Measurements from ENCODE around the gene MADD.

The MADD gene

GRCh38 chr11:47251751-47252150, 18.2 kb upstream of the MADD start:
- DNase-seq (ENCODE audit: low read depth in 2 of 3, low spot score in 1 of 3): no peak

- no peak for DNase-seq (ENCODE audit: low read depth in 2 of 3, low spot score in 1 of 3)
These were observed 16.3 kb upstream of the MADD start for GRCh38 chr11:47253660-47254059.

GRCh38 chr11:47254386-47254785, 15.5 kb upstream of the MADD start:
- no peak for DNase-seq (ENCODE audit: low read depth in 2 of 3, low spot score in 1 of 3)

DNA sequence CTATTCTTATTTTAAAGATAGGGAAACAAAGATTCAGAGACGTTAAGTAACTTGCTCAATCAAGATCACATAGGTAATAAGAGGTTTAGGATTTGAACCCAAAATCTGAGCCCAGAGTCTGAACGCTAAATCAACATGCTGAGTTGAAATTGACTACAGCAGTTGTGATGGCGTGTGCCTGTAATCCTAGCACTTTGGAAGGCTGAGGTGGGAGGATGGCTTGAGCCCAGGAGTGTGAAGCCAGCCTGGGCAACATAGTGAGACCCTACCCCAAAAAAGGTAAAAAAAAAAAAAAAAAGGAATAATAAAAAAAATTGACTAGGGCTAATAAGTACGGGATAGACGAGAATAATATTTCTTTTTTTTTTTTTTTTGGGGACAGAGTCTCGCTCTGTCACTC, 13.6 kb upstream of the MADD start:
- DNase-seq (ENCODE audit: low read depth in 2 of 3, low spot score in 1 of 3): no peak

DNA sequence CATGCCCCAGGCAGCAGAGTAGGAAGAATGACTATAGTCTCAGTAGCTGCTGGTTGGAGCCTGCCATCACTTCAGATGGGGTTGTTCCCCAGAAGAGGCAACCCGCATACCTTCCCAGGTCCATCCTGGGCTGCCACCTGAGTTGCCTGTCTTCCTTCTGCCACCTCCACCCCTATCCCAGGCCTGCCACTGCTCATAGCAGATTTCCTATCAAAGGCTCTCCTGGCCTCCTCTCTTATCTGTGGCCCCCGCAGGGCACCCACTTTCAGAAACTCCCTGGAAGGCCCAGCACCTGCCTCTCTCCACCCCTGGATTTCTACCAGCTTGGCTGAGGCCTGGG, 12.8 kb upstream of the MADD start:
- DNase-seq (ENCODE audit: low read depth in 2 of 3, low spot score in 1 of 3): no peak

DNA sequence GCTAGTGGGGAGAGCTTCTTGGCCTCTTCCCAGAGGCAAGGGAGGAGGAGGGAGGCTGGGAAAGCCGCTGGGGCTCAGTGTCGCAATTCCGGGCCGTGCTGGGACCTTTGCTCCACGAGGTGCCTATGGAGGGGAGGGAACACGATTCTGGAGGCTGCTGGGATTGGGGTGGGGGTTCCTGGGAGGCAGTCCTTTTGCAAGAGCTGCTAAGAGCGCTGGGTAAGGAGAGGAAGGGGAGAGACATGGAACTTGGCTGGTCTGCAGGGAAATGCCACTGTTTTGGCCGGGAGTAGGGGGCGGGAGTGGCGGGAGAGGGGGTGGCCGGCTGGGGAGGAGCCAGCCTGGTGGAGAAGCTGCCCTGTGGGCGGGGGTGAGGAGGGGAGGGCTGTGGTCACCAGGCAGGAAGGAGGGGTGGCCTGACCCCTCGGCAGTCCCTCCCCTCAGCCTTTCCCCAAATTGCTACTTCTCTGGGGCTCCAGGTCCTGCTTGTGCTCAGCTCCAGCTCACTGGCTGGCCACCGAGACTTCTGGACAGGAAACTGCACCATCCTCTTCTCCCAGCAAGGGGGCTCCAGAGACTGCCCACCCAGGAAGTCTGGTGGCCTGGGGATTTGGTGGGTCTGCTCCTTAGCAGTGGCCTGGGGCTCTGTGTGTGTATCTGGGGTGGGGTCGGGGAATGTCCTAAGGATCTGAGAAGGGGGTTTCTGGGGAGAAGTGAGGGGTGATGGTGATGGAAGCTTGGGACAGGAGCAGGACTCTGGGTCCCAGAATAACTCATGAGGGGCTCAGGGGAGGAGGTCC, 12.2 kb upstream of the MADD start, which contains the start of gene NR1H3:
NR1H3 (plus strand) TSS at position 480 of the 800 bp plus-strand sequence. CDS start 1,221 bp downstream, outside the sequence.
- no peak for DNase-seq (ENCODE audit: low read depth in 2 of 3, low spot score in 1 of 3)

DNA sequence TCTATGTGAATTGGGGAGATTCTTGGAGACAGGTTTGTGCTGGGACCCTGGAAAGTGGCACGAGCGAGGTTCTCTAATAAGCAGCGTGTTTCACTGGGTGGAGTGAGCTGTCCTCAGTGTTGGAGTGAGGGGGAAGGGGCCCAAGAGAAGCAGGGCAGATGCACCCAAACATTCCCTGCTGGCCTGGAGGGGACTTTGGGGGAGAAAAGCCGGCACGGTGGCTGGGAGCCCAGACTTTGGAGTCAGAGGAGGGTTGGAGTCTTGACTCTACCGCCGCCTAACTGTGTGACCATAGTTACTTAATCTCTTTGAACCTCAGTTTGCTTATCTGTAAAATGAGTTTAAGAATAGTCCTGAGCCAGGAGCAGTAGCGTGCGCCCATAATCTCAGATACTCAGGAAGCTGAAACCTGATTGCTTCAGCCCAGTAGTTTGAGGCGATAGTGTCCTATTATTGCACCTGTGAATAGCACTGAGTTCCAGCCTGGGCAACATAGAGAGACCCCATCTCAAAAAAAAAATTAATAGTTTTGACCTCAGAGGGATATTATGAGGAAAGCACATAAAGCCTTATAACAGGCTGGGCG, 11.5 kb upstream of the MADD start:
- DNase-seq (ENCODE audit: low read depth in 2 of 3, low spot score in 1 of 3): no peak

DNA sequence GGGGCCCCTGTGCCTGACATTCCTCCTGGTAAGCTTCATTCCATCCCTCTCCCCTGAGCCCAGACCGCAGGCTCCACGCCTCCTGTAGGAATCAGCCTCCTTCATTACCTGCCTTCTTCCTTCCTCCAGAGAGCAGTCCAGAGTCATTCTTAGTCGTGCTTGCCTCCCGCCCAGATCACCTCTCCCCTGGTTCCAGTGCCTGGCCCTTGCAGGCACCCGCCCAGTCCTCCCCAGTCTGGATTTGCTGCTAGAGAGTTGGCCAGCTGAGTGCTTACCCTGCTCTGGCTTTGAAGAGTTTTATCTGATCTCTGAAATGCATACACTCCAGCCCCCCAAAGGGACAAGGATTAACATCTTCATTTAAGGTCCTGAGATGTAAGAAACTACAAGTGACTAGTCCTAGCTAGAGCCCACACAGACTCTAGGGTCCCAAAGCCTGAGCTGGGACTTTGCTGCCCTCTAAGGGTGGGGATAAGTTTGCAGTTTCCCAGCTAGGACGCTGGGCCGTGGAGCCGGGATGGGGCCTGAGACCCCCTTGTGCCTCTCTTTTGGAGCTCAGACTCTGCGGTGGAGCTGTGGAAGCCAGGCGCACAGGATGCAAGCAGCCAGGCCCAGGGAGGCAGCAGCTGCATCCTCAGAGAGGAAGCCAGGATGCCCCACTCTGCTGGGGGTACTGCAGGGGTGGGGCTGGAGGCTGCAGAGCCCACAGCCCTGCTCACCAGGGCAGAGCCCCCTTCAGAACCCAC, 10.5 kb upstream of the MADD start:
- no peak for DNase-seq (ENCODE audit: low read depth in 2 of 3, low spot score in 1 of 3)

DNA sequence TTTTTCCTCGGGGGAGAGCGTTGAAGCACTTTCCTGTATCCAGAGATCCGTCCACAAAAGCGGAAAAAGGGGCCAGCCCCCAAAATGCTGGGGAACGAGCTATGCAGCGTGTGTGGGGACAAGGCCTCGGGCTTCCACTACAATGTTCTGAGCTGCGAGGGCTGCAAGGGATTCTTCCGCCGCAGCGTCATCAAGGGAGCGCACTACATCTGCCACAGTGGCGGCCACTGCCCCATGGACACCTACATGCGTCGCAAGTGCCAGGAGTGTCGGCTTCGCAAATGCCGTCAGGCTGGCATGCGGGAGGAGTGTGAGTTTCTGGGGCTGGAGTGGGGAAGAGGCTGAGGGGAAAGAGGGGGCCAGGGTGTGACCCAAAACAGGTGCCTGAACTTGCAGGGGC, 9.6 kb upstream of the MADD start:
- no peak for DNase-seq (ENCODE audit: low read depth in 2 of 3, low spot score in 1 of 3)

GRCh38 chr11:47261291-47261800, 8.6 kb upstream of the MADD start:
- no peak for DNase-seq (ENCODE audit: low read depth in 2 of 3, low spot score in 1 of 3)

DNA sequence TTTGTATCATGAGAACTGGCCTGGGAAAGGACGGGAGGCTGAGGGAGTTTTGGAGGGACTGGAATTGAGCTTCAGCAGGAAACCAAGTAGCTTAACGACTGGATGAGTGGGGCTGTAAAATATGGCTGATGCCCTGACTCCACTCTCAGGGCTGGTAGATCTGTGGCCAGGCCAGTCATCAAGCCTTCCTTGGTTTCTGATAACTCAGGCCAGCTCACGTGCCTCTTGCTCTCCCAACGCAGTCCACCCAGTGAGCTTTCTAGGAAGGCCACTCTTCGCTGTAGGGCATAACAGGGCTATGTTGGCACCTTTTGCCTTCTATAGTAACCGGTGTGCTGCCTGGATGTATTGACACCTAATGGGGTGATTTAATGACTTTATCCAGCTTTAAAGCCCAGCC, 5.8 kb upstream of the MADD start:
- DNase-seq (ENCODE audit: low read depth in 2 of 3, low spot score in 1 of 3): no peak

DNA sequence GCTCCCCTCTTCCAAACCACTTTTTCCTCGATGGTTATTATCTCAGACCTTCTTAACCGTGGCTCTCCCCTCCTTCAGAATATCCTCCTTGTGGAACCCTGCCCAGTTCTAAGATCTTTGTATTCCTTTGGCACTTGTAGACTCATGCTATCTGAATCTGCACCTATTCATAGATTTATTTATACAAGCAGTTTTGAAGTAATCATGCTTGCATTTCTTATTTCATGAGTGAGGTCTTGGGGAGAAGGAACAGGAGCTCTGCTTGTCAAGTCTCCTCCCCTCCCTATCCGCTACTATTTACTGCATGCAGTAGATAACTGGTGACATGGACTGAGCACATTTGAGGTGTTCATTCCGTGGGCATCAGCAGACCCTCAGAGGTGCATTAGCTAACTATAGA, 5.4 kb upstream of the MADD start:
- DNase-seq (ENCODE audit: low read depth in 2 of 3, low spot score in 1 of 3): no peak

DNA sequence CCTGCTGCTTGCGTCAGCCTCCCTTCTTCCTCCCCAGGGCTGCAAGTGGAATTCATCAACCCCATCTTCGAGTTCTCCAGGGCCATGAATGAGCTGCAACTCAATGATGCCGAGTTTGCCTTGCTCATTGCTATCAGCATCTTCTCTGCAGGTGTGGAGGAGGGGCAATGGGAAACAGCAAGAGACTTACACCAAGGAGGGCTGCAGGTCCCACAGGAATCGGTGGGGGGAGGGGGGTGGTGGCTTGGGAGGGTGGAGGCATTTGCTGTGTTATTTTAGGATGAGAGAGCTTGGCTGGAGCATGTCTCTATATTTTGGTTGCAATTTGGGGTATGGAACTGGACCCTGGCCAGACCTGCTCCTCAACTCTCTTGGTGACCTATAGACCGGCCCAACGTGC, 2.1 kb upstream of the MADD start:
- DNase-seq (ENCODE audit: low read depth in 2 of 3, low spot score in 1 of 3): no peak

- DNase-seq (ENCODE audit: low read depth in 2 of 3, low spot score in 1 of 3): no peak
These were observed 1.4 kb upstream of the MADD start for GRCh38 chr11:47268448-47269001.

DNA sequence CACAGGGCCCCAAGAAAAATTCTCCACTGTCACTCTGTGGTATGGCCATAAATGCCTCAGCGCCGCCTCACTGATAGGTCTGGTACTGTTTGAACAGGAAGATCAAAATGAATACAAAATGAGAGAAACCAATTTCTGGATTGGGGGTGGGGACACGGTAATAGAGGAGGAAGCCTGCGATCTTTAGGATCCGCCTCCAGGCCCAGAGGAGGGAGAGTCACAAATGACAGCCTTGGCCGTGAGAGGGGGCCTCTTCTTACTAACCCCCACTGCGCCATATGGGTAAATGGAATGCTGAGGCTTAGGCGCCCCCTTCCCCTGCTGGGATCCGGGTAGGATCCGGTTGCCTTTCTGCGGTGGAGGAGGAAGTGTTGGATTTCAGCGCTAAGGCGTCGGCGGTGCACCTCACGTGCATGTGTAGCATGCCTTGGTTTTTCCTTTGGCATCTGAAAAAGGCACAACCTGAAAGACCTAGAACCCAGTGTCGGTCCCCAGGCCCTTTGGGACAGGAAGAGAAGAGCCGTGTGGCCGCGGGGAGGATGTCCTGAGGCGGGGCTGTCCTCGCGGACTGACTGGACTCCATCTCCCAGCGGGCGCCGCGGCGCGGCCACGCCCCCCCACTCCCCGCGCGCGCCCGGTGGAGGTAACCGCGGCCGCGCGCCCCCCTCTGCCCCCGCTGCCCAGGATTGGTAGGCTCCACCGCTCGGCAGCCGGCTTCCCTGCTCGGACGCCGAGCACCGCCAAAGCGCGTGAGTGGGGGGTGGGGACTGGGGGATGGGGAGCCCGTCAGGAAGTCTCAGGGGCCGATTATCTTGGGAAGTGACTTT, 718 bp upstream of the MADD start:
- peak; percentile 71 to 81 (median 73) for DNase-seq (ENCODE audit: low read depth in 2 of 3, low spot score in 1 of 3)

GRCh38 chr11:47270331-47271271, 668 bp downstream of the MADD start:
- peak in 1 of 3 donors; percentile 27 for DNase-seq (ENCODE audit: low read depth in 2 of 3, low spot score in 1 of 3)

- DNase-seq (ENCODE audit: low read depth in 2 of 3, low spot score in 1 of 3): no peak
These were observed 1.4 kb downstream of the MADD start for GRCh38 chr11:47271328-47271727.

DNA sequence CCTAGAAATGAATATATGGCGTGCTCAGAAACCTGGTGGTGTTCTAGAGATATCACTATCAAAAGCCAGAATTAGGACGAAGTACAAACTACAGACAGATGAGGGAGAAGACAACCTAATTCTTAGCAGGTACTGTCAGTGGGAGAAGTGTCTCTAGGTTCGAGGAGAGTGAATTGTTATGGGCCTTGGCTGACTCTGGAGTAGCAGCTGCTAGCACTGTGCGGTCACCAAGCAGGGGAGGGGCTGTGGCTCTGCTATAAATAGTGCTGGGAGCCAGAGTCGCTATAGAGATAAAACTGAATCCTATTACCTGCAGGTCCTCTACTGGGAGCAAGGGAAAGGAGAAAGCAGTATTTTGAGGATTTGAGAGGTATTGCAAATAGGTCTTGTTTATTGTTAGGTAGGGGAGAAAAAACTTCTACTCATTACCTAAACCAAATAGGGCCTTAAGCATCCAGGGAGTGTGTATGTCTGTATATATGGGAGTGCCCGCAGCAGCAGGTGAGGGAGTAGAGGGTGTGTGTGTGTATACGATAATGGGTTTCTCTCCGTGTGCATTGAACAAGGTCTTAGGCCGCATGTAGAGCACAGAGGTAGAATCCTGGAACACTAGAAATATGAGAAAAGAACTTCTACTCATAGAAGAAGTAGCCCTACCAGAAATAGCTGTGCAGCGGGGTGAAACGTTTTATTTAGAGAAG, 2.2 kb downstream of the MADD start:
- no peak for DNase-seq (ENCODE audit: low read depth in 2 of 3, low spot score in 1 of 3)

DNA sequence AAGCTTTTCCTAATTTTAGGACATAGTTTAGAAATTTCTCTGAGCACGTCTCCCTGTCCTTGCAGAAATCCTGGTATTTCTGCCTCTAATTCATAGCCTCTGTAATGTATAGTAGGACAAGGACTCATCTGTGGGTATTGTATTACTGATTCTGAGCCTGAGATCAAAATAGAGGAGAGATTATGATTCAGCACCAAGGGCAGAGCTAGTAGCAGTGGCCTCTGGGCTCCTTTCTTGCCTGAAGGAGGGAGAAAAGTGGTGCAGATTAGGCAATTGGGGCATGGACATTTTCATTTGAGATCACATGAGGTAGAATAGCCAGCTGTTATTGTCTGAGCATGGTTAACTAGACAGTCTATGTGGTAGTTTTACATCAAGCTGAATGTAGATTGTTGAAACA, 2.8 kb downstream of the MADD start:
- no peak for DNase-seq (ENCODE audit: low read depth in 2 of 3, low spot score in 1 of 3)
